ENCODE measurements around the gene RIIAD1. TPM values are rescaled to one million over a fixed set of nuclear protein-coding genes. Genes with fewer than 3 reads are reported as not detected.
"Not testable (repeated sequence)": the region's sequence is repeated elsewhere in the genome, so short reads cannot be mapped to it uniquely, and the experiment has no call there.

RIIAD1 gene
- total and polyA plus RNA-seq, 9 donors, result 0.59 to 3.4 (median 1.5) TPM; not detected in 1

- H3K4me3 ChIP-seq (ENCODE audit: low read length), result peak overlapping the region; percentile 76
- H3K27ac ChIP-seq (ENCODE audit: low read length), result peak overlapping the region; percentile 87
- DNase-seq, result no peak
- no peaks in the 10 kb centered on the region for H3K9me3 ChIP-seq (replicated peaks; ENCODE audit: control insufficient read depth, low read depth, low read length)
- no peaks in the 10 kb centered on the region for H3K27me3 ChIP-seq (ENCODE audit: control insufficient read depth, insufficient read depth, low read length)
- peaks cover 28% of the 10 kb centered on the region for H3K36me3 ChIP-seq (ENCODE audit: control insufficient read depth, insufficient read depth, low read length)
- 54% methylated on average over 8 of the region's 10 CpGs for WGBS (ENCODE audit: insufficient coverage)
- H3K4me1 ChIP-seq (ENCODE audit: control insufficient read depth, insufficient read depth, low read length), result peaks cover 7% of the 10 kb centered on the region
Measured at GRCh38 chr1:151763990-151764389, 42.7 kb downstream of the RIIAD1 start.

DNA sequence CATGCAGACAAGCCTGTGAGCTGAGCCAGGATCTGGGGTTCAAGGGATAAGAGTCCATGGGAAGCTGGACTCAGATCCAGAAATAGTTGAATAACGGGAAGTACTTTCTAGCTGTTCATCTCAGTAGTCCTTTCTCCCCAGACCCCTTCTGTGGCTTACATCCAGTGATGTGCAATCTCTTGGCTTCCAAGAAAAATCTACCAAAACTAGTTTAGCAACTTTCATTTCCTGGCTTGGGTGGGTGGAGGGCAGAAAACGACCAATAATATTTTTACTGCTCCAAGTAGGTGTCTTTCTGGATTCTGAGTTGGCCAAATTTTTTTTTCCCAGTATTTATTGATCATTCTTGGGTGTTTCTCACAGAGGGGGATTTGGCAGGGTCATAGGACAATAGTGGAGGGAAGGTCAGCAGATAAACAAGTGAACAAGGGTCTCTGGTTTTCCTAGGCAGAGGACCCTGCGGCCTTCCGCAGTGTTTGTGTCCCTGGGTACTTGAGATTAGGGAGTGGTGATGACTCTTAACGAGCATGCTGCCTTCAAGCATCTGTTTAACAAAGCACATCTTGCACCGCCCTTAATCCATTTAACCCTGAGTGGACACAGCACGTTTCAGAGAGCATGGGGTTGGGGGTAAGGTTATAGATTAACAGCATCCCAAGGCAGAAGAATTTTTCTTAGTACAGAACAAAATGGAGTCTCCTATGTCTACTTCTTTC is 47.2 kb downstream of the RIIAD1 start:
- not testable (repeated sequence) for H3K4me1 ChIP-seq (ENCODE audit: control insufficient read depth, insufficient read depth, low read length); DNase-seq; H3K27me3 ChIP-seq (ENCODE audit: control insufficient read depth, insufficient read depth, low read length); H3K4me3 ChIP-seq (ENCODE audit: low read length); H3K9me3 ChIP-seq (replicated peaks; ENCODE audit: control insufficient read depth, low read depth, low read length); H3K36me3 ChIP-seq (ENCODE audit: control insufficient read depth, insufficient read depth, low read length); H3K27ac ChIP-seq (ENCODE audit: low read length)
- no CpG with 5 or more reads among the region's 7 CpGs for WGBS (ENCODE audit: insufficient coverage)

- not testable (repeated sequence) for H3K36me3 ChIP-seq (ENCODE audit: control insufficient read depth, insufficient read depth, low read length); H3K4me1 ChIP-seq (ENCODE audit: control insufficient read depth, insufficient read depth, low read length); DNase-seq; H3K27me3 ChIP-seq (ENCODE audit: control insufficient read depth, insufficient read depth, low read length); H3K27ac ChIP-seq (ENCODE audit: low read length); H3K9me3 ChIP-seq (replicated peaks; ENCODE audit: control insufficient read depth, low read depth, low read length); H3K4me3 ChIP-seq (ENCODE audit: low read length)
- WGBS (ENCODE audit: insufficient coverage), result 79% methylated on average over 5 of the region's 34 CpGs
Measured at GRCh38 chr1:151769270-151769669, 47.9 kb downstream of the RIIAD1 start.

GRCh38 chr1:151773702-151774101 is 52.4 kb downstream of the RIIAD1 start:
- Histone ChIP-seq H3K36me3 (ENCODE audit: control insufficient read depth, insufficient read depth, low read length) (peaks cover 8% of the 10 kb centered on the region), H3K4me3 (ENCODE audit: low read length) (no peak overlapping the region), H3K9me3 (replicated peaks; ENCODE audit: control insufficient read depth, low read depth, low read length) (no peaks in the 10 kb centered on the region), H3K27me3 (ENCODE audit: control insufficient read depth, insufficient read depth, low read length) (no peaks in the 10 kb centered on the region), H3K27ac (ENCODE audit: low read length) (no peak overlapping the region), H3K4me1 (ENCODE audit: control insufficient read depth, insufficient read depth, low read length) (no peaks in the 10 kb centered on the region)
- 71% methylated on average over 3 of the region's 5 CpGs for WGBS (ENCODE audit: insufficient coverage)
- DNase-seq, result no peak

- 80% methylated on average over 1 of the region's 3 CpGs for WGBS (ENCODE audit: insufficient coverage)
Measured at GRCh38 chr1:151774256-151774922, 53.1 kb downstream of the RIIAD1 start.

DNA sequence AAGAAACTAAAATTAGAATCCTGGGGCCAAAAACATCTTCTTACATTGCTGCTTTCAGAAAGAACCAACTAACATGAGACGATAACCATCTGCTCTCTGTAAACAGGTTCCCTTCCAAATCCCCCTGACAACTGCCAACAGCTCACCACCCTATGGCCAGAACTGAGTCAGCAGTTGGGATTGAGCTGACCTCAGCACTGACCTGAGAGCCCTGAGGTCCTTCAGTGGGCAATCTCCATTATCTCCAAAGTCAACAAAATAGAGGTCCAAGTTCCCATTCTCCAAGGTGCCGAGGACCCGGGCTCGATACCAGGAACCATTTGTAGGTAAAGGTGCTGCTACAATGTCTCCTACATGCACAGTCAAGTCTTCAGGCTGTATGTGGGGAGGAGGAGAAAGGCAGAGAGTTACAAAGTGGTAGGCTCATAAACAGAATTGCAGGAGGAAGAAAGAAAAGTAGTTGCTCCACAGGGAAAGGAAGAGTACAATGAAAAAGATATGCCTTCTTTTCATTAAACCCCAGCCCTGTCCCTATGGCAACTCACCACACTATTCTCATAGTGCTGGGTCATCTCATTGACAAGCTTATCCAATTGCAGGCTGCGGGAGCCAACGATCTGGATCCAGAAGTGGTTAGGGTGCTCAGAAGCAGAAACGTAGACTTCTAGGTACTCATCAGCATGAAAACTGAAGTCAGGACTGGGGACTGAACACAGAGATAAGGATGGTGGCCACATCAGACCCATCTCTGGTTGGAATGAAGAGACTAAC is 54.8 kb downstream of the RIIAD1 start:
- no peaks in the 10 kb centered on the region for H3K4me1 ChIP-seq (ENCODE audit: control insufficient read depth, insufficient read depth, low read length)
- H3K4me3 ChIP-seq (ENCODE audit: low read length), result no peak overlapping the region
- DNase-seq, result no peak
- no peaks in the 10 kb centered on the region for H3K27me3 ChIP-seq (ENCODE audit: control insufficient read depth, insufficient read depth, low read length)
- no peak overlapping the region for H3K27ac ChIP-seq (ENCODE audit: low read length)
- H3K9me3 ChIP-seq (replicated peaks; ENCODE audit: control insufficient read depth, low read depth, low read length), result no peaks in the 10 kb centered on the region
- H3K36me3 ChIP-seq (ENCODE audit: control insufficient read depth, insufficient read depth, low read length), result peaks cover 10% of the 10 kb centered on the region
- WGBS (ENCODE audit: insufficient coverage), result 97% methylated on average over 3 of the region's 7 CpGs

More at GRCh38 chr1:151774256-151774922, 53.1 kb downstream of the RIIAD1 start:
- no peaks in the 10 kb centered on the region for H3K27me3 ChIP-seq (ENCODE audit: control insufficient read depth, insufficient read depth, low read length)
- H3K36me3 ChIP-seq (ENCODE audit: control insufficient read depth, insufficient read depth, low read length), result peaks cover 10% of the 10 kb centered on the region
- H3K4me3 ChIP-seq (ENCODE audit: low read length), result no peak overlapping the region
- H3K27ac ChIP-seq (ENCODE audit: low read length), result no peak overlapping the region
- no peaks in the 10 kb centered on the region for H3K9me3 ChIP-seq (replicated peaks; ENCODE audit: control insufficient read depth, low read depth, low read length)
- DNase-seq, result no peak
- no peaks in the 10 kb centered on the region for H3K4me1 ChIP-seq (ENCODE audit: control insufficient read depth, insufficient read depth, low read length)

- no peaks in the 10 kb centered on the region for H3K9me3 ChIP-seq (replicated peaks; ENCODE audit: control insufficient read depth, low read depth, low read length)
- no CpG with 5 or more reads among the region's 3 CpGs for WGBS (ENCODE audit: insufficient coverage)
- no peaks in the 10 kb centered on the region for H3K4me1 ChIP-seq (ENCODE audit: control insufficient read depth, insufficient read depth, low read length)
- H3K36me3 ChIP-seq (ENCODE audit: control insufficient read depth, insufficient read depth, low read length), result peaks cover 10% of the 10 kb centered on the region
- no peak overlapping the region for H3K4me3 ChIP-seq (ENCODE audit: low read length)
- H3K27ac ChIP-seq (ENCODE audit: low read length), result no peak overlapping the region
- DNase-seq, result no peak
- H3K27me3 ChIP-seq (ENCODE audit: control insufficient read depth, insufficient read depth, low read length), result no peaks in the 10 kb centered on the region
Measured at GRCh38 chr1:151776665-151777062, 55.3 kb downstream of the RIIAD1 start.

DNA sequence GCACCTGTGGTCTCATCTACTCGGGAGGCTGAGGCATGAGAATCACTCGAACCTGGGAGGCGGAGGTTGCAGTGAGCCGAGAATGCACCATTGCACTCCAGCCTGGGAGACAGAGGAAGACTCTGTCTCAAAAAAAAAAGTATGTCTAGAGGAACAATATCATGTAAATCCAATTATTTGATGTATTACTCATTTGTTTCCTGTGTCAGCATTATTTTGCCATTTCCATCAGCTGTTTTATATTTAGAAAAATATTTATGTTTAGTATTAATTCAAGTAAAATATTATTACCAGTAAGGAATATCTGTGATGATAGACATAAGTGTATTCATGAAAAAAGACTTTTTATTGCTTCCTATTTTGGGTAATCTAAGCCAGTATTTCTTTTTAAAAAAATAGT is 56.0 kb downstream of the RIIAD1 start:
- Histone ChIP-seq H3K9me3 (replicated peaks; ENCODE audit: control insufficient read depth, low read depth, low read length) (no peaks in the 10 kb centered on the region), H3K36me3 (ENCODE audit: control insufficient read depth, insufficient read depth, low read length) (peaks cover 10% of the 10 kb centered on the region), H3K27me3 (ENCODE audit: control insufficient read depth, insufficient read depth, low read length) (no peaks in the 10 kb centered on the region), H3K4me3 (ENCODE audit: low read length) (no peak overlapping the region), H3K27ac (ENCODE audit: low read length) (no peak overlapping the region), H3K4me1 (ENCODE audit: control insufficient read depth, insufficient read depth, low read length) (no peaks in the 10 kb centered on the region)
- DNase-seq, result no peak
- WGBS (ENCODE audit: insufficient coverage), result 60% methylated on average over 1 of the region's 4 CpGs
